AG10803 (cell line): ENCODE results near the gene S1PR3.

ENCODE experiments used
- DNase-seq: peaks from one replicate; pipeline ENCODE4 v3.0.0; 2010; ENCODE audit warnings: low read depth
- H3K4me3 ChIP-seq: 2 replicates; pipeline ENCODE4 v1.5.1; 2011; ENCODE audit warnings: mild to moderate bottlenecking, low read length, control low read depth
- CTCF ChIP-seq: conservative IDR thresholded peaks from 2 replicates; pipeline ENCODE4 v1.5.1; 2011; ENCODE audit warnings: mild to moderate bottlenecking, low read length, control low read depth, inconsistent platforms

Gene S1PR3

GRCh38 chr9:88986776-88987175 lies 4.5 kb upstream of the S1PR3 start:
- no peak for TF ChIP-seq CTCF
- H3K4me3 ChIP-seq: no peak overlapping the region
- DNase-seq: no peak

GRCh38 chr9:88987661-88988060 lies 3.6 kb upstream of the S1PR3 start:
- no peak for DNase-seq
- no peak overlapping the region for H3K4me3 ChIP-seq
- no peak for TF ChIP-seq CTCF

- 0 out of 2 replicates have a peak overlapping the region, but pooled peaks have one; percentile 21 for H3K4me3 ChIP-seq
- DNase-seq: peak; percentile 79
- no peak for TF ChIP-seq CTCF
Measured at GRCh38 chr9:88988796-88989641, 2.2 kb upstream of the S1PR3 start.

GRCh38 chr9:88990041-88990728 lies 1.1 kb upstream of the S1PR3 start:
- no peak overlapping the region for H3K4me3 ChIP-seq
- TF ChIP-seq CTCF: no peak
- DNase-seq: no peak

- peak overlapping the region; percentile 68 for H3K4me3 ChIP-seq
- no peak for DNase-seq
Measured at GRCh38 chr9:88990729-88991065, 571 bp upstream of the S1PR3 start.

GRCh38 chr9:88992556-88992955 lies 1.3 kb downstream of the S1PR3 start:
- no peak for TF ChIP-seq CTCF
- DNase-seq: no peak
- H3K4me3 ChIP-seq: peak overlapping the region; percentile 68

More at GRCh38 chr9:88990729-88991065, 571 bp upstream of the S1PR3 start:
- no peak for TF ChIP-seq CTCF

GRCh38 chr9:88993327-88993726 lies 2.1 kb downstream of the S1PR3 start:
- no peak overlapping the region for H3K4me3 ChIP-seq
- TF ChIP-seq CTCF: no peak

More at GRCh38 chr9:88993327-88993726, 2.1 kb downstream of the S1PR3 start:
- no peak for DNase-seq
